ENCODE results near the gene PRSS50. TPM values are rescaled to one million over a fixed set of nuclear protein-coding genes. Genes with fewer than 3 reads are reported as not detected.

PRSS50 gene
- total RNA-seq, 1 donor = not detected

DNA sequence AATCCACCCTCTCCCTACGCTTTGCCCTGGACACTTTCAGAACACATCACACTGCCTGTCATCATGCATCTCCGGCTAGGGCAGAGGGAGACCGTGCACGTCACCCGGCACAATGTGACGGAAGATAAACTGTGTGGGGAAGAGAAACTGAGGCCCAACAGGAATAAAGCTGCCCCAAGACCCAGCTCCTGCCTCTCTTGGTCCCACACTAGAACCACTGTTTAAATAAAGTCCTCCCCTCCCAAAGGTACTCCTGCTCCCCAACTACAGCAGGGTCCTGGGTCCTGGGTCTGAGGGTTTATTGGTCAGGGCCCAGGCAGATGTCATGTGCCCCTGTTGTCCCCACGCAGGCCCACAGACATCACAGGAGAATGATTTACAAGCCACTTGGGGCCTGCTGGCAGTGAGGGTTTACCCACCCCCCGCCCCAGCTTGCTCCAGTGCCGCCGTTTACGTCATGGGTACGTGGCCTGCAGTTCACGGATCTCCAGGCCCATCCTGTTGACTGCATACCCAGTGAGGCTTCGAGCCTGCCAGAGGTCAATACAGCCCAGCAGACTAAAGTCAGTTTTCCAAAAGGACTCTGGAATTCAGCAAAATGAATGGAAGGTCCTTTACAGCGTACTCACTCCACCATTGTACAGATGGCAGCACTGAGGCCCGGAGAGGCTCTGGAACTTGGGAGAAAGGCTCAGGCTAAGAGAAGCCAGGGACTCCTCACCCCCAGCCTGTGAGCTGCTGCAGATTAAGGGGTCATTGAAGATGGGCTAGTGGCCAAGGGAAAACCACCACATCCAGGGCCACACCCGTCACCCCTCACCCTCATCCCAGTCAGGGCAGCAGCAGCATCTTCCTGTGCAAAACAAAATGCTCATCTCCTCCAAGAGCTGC lies 47.4 kb downstream of the PRSS50 start:
- no peak overlapping the region for H3K4me3 ChIP-seq (ENCODE audit: low read depth, low read length)
- TF ChIP-seq, protein P1, sequence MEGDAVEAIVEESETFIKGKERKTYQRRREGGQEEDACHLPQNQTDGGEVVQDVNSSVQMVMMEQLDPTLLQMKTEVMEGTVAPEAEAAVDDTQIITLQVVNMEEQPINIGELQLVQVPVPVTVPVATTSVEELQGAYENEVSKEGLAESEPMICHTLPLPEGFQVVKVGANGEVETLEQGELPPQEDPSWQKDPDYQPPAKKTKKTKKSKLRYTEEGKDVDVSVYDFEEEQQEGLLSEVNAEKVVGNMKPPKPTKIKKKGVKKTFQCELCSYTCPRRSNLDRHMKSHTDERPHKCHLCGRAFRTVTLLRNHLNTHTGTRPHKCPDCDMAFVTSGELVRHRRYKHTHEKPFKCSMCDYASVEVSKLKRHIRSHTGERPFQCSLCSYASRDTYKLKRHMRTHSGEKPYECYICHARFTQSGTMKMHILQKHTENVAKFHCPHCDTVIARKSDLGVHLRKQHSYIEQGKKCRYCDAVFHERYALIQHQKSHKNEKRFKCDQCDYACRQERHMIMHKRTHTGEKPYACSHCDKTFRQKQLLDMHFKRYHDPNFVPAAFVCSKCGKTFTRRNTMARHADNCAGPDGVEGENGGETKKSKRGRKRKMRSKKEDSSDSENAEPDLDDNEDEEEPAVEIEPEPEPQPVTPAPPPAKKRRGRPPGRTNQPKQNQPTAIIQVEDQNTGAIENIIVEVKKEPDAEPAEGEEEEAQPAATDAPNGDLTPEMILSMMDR (IDR thresholded peaks at IDR 0.05; ENCODE audit: insufficient read depth, low read length) = no peak
- no peak for DNase-seq (ENCODE audit: low read depth)

DNA sequence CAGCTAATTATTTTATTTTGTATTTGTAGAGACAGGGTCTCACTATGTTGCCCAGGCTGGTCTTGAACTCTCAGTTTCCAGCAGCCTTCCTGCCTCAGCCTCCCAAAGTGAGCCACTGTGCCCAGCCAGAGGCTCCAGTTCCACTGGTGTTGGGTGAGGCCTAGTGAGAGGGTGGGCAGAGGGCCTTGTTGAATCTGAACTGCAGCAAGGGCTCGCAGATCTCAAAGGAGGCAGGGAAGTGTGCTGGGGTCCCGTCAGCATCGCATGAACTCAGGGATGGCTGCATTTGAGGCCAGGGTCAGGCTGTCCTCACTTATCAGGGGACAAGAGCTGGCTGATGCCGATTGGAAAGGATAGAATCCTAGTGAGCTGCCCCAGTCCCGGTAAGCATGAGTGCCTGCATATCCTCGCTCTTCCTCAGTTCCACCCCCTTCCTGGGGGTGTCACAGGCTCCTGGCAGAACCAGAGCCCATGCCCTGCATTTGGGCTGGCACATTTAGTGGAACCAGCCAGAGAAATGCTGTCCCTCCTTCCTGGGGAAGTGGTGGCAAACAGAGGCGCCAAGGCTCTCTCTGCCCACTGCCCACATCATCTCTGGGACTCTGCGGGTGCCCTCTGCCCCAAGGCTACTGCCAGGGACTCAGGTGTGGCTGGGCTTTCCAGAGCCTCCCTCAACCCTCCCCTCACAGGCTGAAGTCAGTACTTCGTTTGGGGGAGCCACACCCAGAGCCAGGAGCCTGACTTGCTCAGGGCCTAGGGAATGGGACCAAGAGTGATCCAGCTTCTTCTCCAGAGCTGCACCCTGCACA lies 48.3 kb downstream of the PRSS50 start:
- no peak for DNase-seq (ENCODE audit: low read depth)
- TF ChIP-seq, protein P1 (IDR thresholded peaks at IDR 0.05; ENCODE audit: insufficient read depth, low read length) = no peak
- no peak overlapping the region for H3K4me3 ChIP-seq (ENCODE audit: low read depth, low read length)

DNA sequence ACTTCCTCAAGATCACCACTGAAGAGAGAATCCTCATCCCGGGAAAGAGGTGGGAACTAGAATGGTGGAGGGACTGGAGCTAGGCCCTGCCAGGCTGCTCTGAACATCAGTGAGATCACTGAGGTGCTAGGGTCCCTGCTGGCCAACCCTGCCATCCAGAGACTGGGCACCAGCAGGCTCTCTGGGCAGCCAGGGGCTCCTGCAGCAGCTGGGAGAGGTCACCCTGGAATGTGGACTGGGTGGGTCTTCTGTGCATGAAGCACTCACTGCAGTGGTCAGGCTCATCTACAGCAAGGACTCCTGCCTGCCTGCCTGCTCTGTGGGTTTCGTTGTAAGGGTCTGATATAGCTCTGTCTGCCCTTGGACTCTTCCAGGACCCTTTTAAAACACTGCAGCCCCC lies 49.1 kb downstream of the PRSS50 start:
- TF ChIP-seq, protein P1 (IDR thresholded peaks at IDR 0.05; ENCODE audit: insufficient read depth, low read length) = no peak
- no peak for DNase-seq (ENCODE audit: low read depth)
- no peak overlapping the region for H3K4me3 ChIP-seq (ENCODE audit: low read depth, low read length)

DNA sequence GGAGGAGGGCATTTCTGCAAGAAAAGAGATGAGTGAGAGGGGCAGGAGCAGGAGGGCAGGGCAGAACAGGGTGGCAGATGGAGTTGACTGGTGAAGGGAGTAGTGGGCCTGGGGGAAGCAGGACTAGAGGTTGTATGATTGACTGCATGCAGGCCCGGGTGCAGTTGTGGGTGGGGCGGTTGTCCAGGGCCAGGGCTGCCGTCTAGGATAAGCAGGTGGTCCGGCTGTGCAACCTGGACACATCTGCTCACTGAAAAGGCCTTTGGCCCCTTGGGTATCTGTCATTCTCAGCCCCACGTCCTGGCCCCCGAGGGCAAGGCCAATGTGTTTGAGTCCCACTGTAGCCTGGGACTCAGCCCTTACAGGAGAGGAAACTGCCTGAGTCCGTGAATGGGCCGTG lies 49.6 kb downstream of the PRSS50 start:
- TF ChIP-seq, protein P1 (IDR thresholded peaks at IDR 0.05; ENCODE audit: insufficient read depth, low read length) = no peak
- no peak overlapping the region for H3K4me3 ChIP-seq (ENCODE audit: low read depth, low read length)
- no peak for DNase-seq (ENCODE audit: low read depth)

DNA sequence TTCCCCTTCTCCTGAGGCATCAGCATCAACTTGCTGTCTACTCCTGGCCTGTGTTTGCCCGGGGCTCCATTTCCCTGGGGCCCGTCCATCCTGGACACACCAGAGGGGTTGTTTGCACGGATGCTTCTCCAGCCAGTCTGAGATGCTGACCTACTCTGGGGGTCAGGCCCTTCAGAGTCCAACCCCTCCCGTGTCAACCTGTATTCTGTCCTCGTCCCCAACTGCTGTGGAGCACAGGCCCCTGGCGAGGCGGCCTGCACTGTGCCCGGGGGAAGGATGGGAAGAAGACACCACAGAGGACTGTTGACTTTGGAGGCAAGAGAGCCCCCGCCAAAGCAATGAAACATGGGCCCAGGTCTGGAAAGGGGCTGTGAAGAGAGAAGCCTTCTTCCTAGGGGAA lies 50.0 kb downstream of the PRSS50 start:
- TF ChIP-seq, protein P1 (IDR thresholded peaks at IDR 0.05; ENCODE audit: insufficient read depth, low read length) = no peak
- no peak for DNase-seq (ENCODE audit: low read depth)
- no peak overlapping the region for H3K4me3 ChIP-seq (ENCODE audit: low read depth, low read length)

DNA sequence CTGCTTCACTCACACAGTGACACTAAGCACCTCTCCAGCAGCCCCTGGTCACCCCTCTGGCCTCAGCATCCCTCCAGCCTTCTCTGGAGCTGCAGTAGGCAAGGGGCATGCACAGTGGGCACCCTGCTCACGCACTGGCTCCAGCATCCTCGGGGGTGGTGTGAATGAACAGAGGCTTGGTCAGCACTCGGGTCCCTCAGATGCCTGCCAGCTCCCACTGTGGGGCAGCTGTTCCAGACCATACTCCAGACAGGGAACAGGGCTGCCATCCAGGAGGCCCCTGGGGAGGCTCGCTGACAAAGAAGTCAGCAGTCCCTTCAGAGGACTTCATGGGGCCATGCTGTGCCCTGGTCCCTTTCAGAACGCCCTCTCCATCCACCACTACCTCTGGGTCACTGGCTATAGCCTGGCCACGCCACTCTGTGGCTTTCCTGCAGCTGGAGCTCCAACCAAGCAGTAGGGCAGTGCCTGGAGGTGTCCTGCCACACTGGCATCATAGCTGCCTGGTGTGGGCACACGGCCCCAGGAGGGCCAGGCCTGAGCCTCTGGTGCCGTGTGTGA lies 50.5 kb downstream of the PRSS50 start:
- TF ChIP-seq, protein P1 (IDR thresholded peaks at IDR 0.05; ENCODE audit: insufficient read depth, low read length) = no peak
- no peak for DNase-seq (ENCODE audit: low read depth)
- no peak overlapping the region for H3K4me3 ChIP-seq (ENCODE audit: low read depth, low read length)

Measured in fibroblast of the aortic adventitia (primary cell).